Tibial nerve (tissue), 4 donors: ENCODE measurements around the gene REPS1. TPM values are rescaled to one million over a fixed set of nuclear protein-coding genes. Genes with fewer than 3 reads are reported as not detected.

Experiments used
- DNase-seq, 2 donors: peaks; one replicate each; pipeline ENCODE4 v3.0.0-alpha.2; 2019; ENCODE audit warnings: low spot score in 2 of 2
- H3K27ac ChIP-seq, 4 donors: fragments of 200-600 bp; sonication (generic) in 3 of 4; one replicate each; pipeline ENCODE4 v1.5.1; 2017 to 2019; ENCODE audit warnings: mild to moderate bottlenecking in 1 of 4
- H3K27me3 ChIP-seq, 2 donors: fragments of 200-600 bp; sonication (generic) in 1 of 2; one replicate each; pipeline versions ENCODE4 v1.5.1 to v1.6.0; 2017 to 2019
- H3K36me3 ChIP-seq, 3 donors: fragments of 200-600 bp; sonication (generic); one replicate each; pipeline ENCODE4 v1.5.1; 2018 to 2019
- H3K4me1 ChIP-seq, 4 donors: fragments of 200-600 bp; sonication (generic) in 3 of 4; one replicate each; pipeline ENCODE4 v1.5.1; 2017 to 2019
- H3K4me3 ChIP-seq, 4 donors: fragments of 200-600 bp; sonication (generic) in 3 of 4; one replicate each; pipeline ENCODE4 v1.5.1; 2017 to 2019; ENCODE audit warnings: mild to moderate bottlenecking in 1 of 4, moderate library complexity in 1 of 4
- H3K9me3 ChIP-seq, 4 donors: fragments of 200-600 bp; sonication (generic) in 3 of 4; one replicate each; pipeline ENCODE4 v1.5.1; 2017 to 2019
- EP300 ChIP-seq, 2 donors: sonication (generic); formaldehyde crosslinking; IDR thresholded peaks; one replicate each; pipeline ENCODE4 v1.6.1; 2017; ENCODE audit warnings: antibody characterized with exemption in 2 of 2, mild to moderate bottlenecking in 1 of 2
- POLR2A ChIP-seq, 2 donors: fragments of 450-650 bp; IDR thresholded peaks; one replicate each; pipeline ENCODE4 v1.6.1; 2017; ENCODE audit warnings: antibody characterized with exemption in 2 of 2, mild to moderate bottlenecking in 2 of 2, moderate library complexity in 2 of 2
- WGBS, 2 donors: methylation state at CpG; one replicate each; pipeline ENCODE4 v1.1.5; 2018; 5-methylcytosine and 5-hydroxymethylcytosine counted together
- total RNA-seq, 4 donors: library from RNA; depleted of rRNA; stranded (reverse); fragments of >200 nt; gene quantifications; one replicate each; pipeline ENCODE4 v1.1.0, GENCODE V29; 2016
- TF ChIP-seq, protein P1 (sequence below), 5 experiments: fragments of 200-600 bp in 3 of 5; fragments of 450-650 bp in 2 of 5; sonication (generic) in 3 of 5; IDR thresholded peaks; one replicate each; pipeline ENCODE4 v1.5.1; 2016 to 2019; ENCODE audit warnings: antibody characterized with exemption in 5 of 5, mild to moderate bottlenecking in 3 of 5, moderate library complexity in 2 of 5

The REPS1 gene
- total RNA-seq, 4 donors from 2014 or later: 31.0 to 66.0 (median 50.6) TPM

DNA sequence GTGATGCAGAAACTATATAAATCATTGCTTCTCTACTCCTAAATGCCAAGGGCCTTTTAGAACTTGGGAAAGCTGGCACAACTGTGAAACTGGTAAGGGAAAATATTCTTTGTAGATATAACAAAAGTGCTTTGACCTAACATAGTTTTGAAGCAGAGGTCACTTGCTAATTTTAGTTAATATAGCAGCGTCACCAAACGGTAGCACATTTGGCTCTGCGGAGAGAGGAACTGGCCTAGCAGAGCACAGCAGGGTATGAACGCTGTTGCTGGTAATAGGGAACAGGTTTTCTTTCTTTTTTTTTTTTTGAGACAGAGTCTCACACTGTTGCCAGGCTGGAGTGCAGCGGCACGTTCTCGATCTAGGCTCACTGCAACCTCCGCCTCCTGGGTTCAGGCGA is 124.7 kb downstream of the REPS1 start:
- DNase-seq: no peak
- H3K4me1 ChIP-seq: no peaks in the 10 kb centered on the region
- H3K4me3 ChIP-seq: no peak overlapping the region
- H3K27ac ChIP-seq: no peak overlapping the region
- no peaks in the 10 kb centered on the region for H3K9me3 ChIP-seq
- 54 to 65% methylated on average over 8 to 9 of the region's 9 CpGs for WGBS, 2 donors
- no peak for TF ChIP-seq EP300 (IDR thresholded peaks at IDR 0.05)
- no peak for TF ChIP-seq POLR2A (IDR thresholded peaks at IDR 0.05)
- TF ChIP-seq, protein P1, sequence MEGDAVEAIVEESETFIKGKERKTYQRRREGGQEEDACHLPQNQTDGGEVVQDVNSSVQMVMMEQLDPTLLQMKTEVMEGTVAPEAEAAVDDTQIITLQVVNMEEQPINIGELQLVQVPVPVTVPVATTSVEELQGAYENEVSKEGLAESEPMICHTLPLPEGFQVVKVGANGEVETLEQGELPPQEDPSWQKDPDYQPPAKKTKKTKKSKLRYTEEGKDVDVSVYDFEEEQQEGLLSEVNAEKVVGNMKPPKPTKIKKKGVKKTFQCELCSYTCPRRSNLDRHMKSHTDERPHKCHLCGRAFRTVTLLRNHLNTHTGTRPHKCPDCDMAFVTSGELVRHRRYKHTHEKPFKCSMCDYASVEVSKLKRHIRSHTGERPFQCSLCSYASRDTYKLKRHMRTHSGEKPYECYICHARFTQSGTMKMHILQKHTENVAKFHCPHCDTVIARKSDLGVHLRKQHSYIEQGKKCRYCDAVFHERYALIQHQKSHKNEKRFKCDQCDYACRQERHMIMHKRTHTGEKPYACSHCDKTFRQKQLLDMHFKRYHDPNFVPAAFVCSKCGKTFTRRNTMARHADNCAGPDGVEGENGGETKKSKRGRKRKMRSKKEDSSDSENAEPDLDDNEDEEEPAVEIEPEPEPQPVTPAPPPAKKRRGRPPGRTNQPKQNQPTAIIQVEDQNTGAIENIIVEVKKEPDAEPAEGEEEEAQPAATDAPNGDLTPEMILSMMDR (IDR thresholded peaks at IDR 0.05): no peak
- H3K36me3 ChIP-seq: no peaks in the 10 kb centered on the region
- H3K27me3 ChIP-seq: no peaks in the 10 kb centered on the region

DNA sequence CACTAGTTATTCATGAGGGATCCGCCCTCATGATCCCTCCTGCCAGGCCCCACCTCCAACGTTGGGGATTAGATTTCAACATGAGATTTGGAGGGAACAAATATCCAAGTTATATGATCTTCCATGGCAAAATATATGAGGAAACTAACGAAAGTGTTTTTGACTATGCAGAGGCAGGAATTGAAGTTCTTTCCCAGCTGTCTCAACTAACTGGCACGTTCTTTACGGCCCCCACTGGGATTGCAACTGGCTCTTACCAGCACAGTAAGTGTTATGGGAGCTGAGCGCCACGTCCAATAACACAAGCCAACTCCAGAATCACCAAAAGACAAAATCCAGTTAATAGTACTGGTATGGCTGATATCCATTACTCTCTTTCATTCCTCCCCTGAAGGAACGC is 125.6 kb downstream of the REPS1 start:
- no peak overlapping the region for H3K27ac ChIP-seq
- no peaks in the 10 kb centered on the region for H3K36me3 ChIP-seq
- H3K27me3 ChIP-seq: no peaks in the 10 kb centered on the region
- 70 to 73% methylated on average over 8 of the region's 8 CpGs for WGBS, 2 donors
- DNase-seq: no peak
- no peak overlapping the region for H3K4me3 ChIP-seq
- no peaks in the 10 kb centered on the region for H3K4me1 ChIP-seq
- no peaks in the 10 kb centered on the region for H3K9me3 ChIP-seq
- TF ChIP-seq EP300 (IDR thresholded peaks at IDR 0.05) (no peak), POLR2A (IDR thresholded peaks at IDR 0.05) (no peak)
- TF ChIP-seq, protein P1 (IDR thresholded peaks at IDR 0.05): no peak

DNA sequence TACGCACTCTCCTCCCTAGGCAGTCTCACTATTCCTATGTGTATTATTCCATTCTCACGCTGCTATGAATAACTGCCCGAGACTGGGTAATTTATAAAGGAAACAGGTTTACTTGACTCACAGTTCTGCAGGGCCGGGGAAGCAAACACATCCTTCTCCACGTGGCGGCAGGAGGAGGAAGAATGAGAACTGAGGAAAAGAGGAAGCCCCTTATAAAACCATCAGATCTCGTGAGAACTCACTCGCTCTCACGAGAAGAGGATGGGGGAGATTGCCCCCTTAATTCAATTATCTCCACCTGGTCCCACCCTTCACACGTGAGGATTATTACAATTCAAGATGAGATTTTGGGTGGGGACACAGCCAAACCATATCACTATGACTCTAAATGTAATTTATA is 130.3 kb downstream of the REPS1 start:
- Histone ChIP-seq H3K4me1 (no peaks in the 10 kb centered on the region), H3K27ac (no peak overlapping the region), H3K4me3 (no peak overlapping the region), H3K27me3 (no peaks in the 10 kb centered on the region), H3K9me3 (no peaks in the 10 kb centered on the region), H3K36me3 (no peaks in the 10 kb centered on the region)
- DNase-seq: no peak
- 69 to 73% methylated on average over 10 of the region's 10 CpGs for WGBS, 2 donors
- TF ChIP-seq, protein P1 (IDR thresholded peaks at IDR 0.05): no peak
- TF ChIP-seq POLR2A (IDR thresholded peaks at IDR 0.05): no peak
- TF ChIP-seq EP300 (IDR thresholded peaks at IDR 0.05): no peak

DNA sequence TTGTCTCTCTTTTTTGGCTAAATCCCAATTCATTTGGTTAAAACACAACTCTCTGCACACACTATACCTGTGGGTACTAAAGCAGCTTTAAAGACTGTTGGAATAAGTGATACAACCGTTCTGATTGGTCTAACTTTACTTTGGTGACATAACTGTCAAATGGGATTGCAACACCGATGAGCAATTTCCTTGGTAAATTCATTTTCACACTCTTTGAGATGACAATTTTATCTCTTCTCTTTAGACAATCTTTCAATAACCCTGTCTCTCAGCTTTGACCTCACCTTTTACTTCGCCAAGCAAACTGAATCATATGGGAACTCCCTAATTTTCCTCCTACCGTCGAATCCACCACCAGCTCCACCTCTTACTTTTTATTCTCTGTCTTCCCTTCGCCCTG is 131.4 kb downstream of the REPS1 start:
- Histone ChIP-seq H3K4me3 (no peak overlapping the region), H3K27ac (no peak overlapping the region), H3K9me3 (no peaks in the 10 kb centered on the region), H3K27me3 (no peaks in the 10 kb centered on the region), H3K4me1 (no peaks in the 10 kb centered on the region), H3K36me3 (no peaks in the 10 kb centered on the region)
- DNase-seq: no peak
- no peak for TF ChIP-seq POLR2A (IDR thresholded peaks at IDR 0.05)
- TF ChIP-seq EP300 (IDR thresholded peaks at IDR 0.05): no peak
- TF ChIP-seq, protein P1 (IDR thresholded peaks at IDR 0.05): no peak
- WGBS, 2 donors: 89 to 91% methylated on average over 6 of the region's 6 CpGs

Other genes starting within 250 kb of the REPS1 start
- gene CCDC28A, start 214.5 kb downstream of the REPS1 start, total RNA-seq: 10 to 100 TPM; 10.8 to 31.0 (median 15.7) TPM
- 1 to 10 TPM in 1 of 4 donors, under 1 TPM in 2, not detected in 1; 0.21 to 1.1 (median 0.30) TPM for gene ECT2L, start 192.2 kb downstream of the REPS1 start, total RNA-seq
- gene ABRACL, start 40.5 kb upstream of the REPS1 start, total RNA-seq: 1 to 10 TPM; 2.2 to 4.6 (median 3.2) TPM
- gene HECA, start 146.8 kb upstream of the REPS1 start, total RNA-seq: 10 to 100 TPM; 31.9 to 39.3 (median 35.7) TPM